Heart right ventricle (tissue), 16 donors: ENCODE results near the gene SLC2A10. TPM values are rescaled to one million over a fixed set of nuclear protein-coding genes. Genes with fewer than 3 reads are reported as not detected.

Experiments used
- ATAC-seq, 8 donors: fragments of 200-7000 bp; cut with Tn5 transposase; one replicate each; pipeline ENCODE4 v1.9.1; 2020; ENCODE audit warnings: mild to moderate bottlenecking in 8 of 8, moderate library complexity in 8 of 8, moderate number of reproducible peaks in 1 of 8
- DNase-seq, 2 donors: peaks; one replicate each; pipeline ENCODE4 v3.0.0-alpha.2; 2020
- H3K27ac ChIP-seq, 10 donors: fragments of 200-600 bp; sonication (generic) in 2 of 10; one replicate each; pipeline versions ENCODE4 v1.5.0 to v1.8.0; 2020 to 2022; ENCODE audit warnings: mild to moderate bottlenecking in 3 of 10
- H3K27me3 ChIP-seq, 7 donors: fragments of 200-600 bp; one replicate each; pipeline ENCODE4 v1.8.0; 2021 to 2022; ENCODE audit warnings: mild to moderate bottlenecking in 2 of 7
- H3K36me3 ChIP-seq, 9 donors: fragments of 200-600 bp; sonication (generic) in 1 of 9; one replicate each; pipeline versions ENCODE4 v1.5.0 to v1.8.0; 2020 to 2022; ENCODE audit warnings: mild to moderate bottlenecking in 2 of 9
- H3K4me1 ChIP-seq, 9 donors: fragments of 200-600 bp; sonication (generic) in 1 of 9; one replicate each; pipeline versions ENCODE4 v1.5.0 to v1.8.0; 2020 to 2022; ENCODE audit warnings: mild to moderate bottlenecking in 4 of 9
- H3K4me3 ChIP-seq, 10 donors: fragments of 200-600 bp; sonication (generic) in 2 of 10; one replicate each; pipeline versions ENCODE4 v1.5.0 to v1.8.0; 2020 to 2022; ENCODE audit warnings: mild to moderate bottlenecking in 7 of 10, moderate library complexity in 2 of 10
- H3K9me3 ChIP-seq, 11 donors: fragments of 200-600 bp in 10 of 11; sonication (generic) in 2 of 11; one replicate each; pipeline versions ENCODE4 v1.5.0 to v1.8.0; 2013 to 2022; ENCODE audit warnings: mild to moderate bottlenecking in 2 of 11, control low read depth in 1 of 11, moderate library complexity in 1 of 11
- WGBS, 2 donors: extraction: QIAGEN DNeasy Blood & Tissue Kit; methylation state at CpG; one replicate each; pipeline ENCODE4 v1.1.7; 2013; ENCODE audit warnings: inconsistent platforms in 1 of 2; 5-methylcytosine and 5-hydroxymethylcytosine counted together
- intact Hi-C, 10 donors: fragments of 100-400 bp; cut with DNase I; formaldehyde crosslinking; loops; one replicate each; pipeline versions ENCODE4 v1.11.1 to v1.14.2; 2022
- polyA plus RNA-seq, 2 donors: library from polyadenylated mRNA; stranded (reverse); fragments of 200-250 nt; gene quantifications; one replicate each; pipeline ENCODE4 v1.2.3, GENCODE V29; 2013
- total RNA-seq, 10 donors: library from RNA; stranded (reverse); fragmentation: NEBNext Ultra II Directional in 3 of 10; extraction: Animal tissue kit (Norgen Biotek cat#: 25700) in 3 of 10; gene quantifications; one replicate each; pipeline versions ENCODE4 v1.2.1 to v1.2.4, GENCODE V29; 2021 to 2023
- TF ChIP-seq, protein P1 (sequence below), 9 donors: fragments of 200-600 bp; sonication (generic) in 2 of 9; IDR thresholded peaks; one replicate each; pipeline versions ENCODE4 v1.5.0 to v1.8.0; 2021 to 2022; ENCODE audit warnings: antibody characterized with exemption in 9 of 9, mild to moderate bottlenecking in 5 of 9, moderate library complexity in 1 of 9
- donor health status: Arrhythmogenic right ventricular cardiomyopathy.
- donor health status: ischemic (EF 13 %, LVEDD 7.1; RV severe dilation, severe dysfunction).
- donor health status: healthy with polysubstance abuse.
- donor health status: DM: no; HTN: yes; CAD: no.
- donor health status: DM: no; HTN: no; CAD: no.
- donor health status: ischemic (EF 25% LVEDD 6.9; RV normal size, moderate dysfunction).
- donor health status: ischemic (EF 25% LVEDD 5.7; RV mildly dilated, moderate dysfunction).
- donor health status: healthy.
- donor health status: DM: yes; HTN: yes; CAD: no.
- donor health status: Ischemic cardiomyopathy.
- donor health status: ischemic (EF 35%, LVEDD 5.7; RV mildly dilated, moderate dysfunction).
- donor health status: nonischemic (EF 11% LVEDD 7.7; RV severe dilation, severe dysfunction).
- donor health status: DM: yes; HTN: yes; CAD: no.
- donor health status: PGD.
- donor health status: ischemic (EF 29% LVEDD 5.4; RV normal size, mild dysfunction).
- donor health status: nonischemic (EF 23%, LVEDD 6.1; RV moderate dilation, normal function).

The SLC2A10 gene
- total and polyA plus RNA-seq, 12 donors = 1.1 to 5.2 (median 2.5) TPM

DNA sequence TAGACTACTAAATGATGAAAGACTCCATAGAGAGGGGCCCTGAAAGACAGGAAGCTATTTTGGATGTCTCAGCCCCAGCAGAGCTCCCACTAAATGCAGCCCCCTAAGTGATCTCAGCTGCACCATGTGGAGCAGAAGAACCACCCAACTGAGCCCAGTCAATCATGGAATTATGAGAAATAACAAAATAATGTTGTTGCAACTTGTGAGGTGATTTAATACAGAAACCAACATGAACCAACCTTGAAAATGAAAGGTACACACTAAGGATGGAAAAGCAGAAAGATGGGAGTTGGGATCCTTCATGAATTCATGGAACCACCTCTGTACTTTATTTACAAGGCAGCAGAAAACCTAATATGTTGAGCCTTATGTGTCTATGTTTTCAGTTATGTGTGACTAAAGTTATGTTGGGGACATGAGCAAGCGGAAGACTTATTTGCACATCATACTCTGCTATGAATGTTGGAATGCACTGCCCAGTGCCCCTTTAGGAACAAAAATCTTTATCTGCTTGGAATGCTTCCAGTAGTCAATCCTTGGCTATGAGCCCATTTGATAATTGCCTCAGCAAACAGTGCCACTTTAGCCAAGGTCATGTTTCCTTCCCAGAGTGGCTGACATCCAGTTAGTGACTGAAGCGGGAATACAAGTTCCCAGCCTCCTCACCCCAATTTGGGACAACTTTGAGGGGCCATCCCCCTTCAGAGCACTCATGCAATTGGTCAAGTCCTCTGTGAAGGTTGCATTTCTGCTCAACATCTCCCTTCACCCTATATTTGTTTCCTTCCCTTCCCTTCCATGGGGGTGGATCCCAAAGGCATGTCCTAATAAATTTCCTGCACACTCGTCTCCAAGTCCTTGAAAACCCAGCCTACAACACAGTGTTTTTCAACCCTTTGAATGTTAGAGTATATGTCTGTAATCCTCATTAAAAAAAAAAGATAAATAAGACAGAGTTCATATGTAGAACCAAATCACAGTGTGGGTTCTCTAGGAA, 38.6 kb upstream of the SLC2A10 start:
- Histone ChIP-seq H3K36me3 (no peaks in the 10 kb centered on the region), H3K4me3 (no peak overlapping the region), H3K27me3 (no peaks in the 10 kb centered on the region), H3K27ac (no peak overlapping the region), H3K4me1 (no peaks in the 10 kb centered on the region), H3K9me3 (peaks cover 0 to 41% (median 8%) of the 10 kb centered on the region in 11 donors)
- no peak for ATAC-seq
- WGBS, 2 donors = 42 to 51% methylated on average over 3 of the region's 3 CpGs
- TF ChIP-seq, protein P1, sequence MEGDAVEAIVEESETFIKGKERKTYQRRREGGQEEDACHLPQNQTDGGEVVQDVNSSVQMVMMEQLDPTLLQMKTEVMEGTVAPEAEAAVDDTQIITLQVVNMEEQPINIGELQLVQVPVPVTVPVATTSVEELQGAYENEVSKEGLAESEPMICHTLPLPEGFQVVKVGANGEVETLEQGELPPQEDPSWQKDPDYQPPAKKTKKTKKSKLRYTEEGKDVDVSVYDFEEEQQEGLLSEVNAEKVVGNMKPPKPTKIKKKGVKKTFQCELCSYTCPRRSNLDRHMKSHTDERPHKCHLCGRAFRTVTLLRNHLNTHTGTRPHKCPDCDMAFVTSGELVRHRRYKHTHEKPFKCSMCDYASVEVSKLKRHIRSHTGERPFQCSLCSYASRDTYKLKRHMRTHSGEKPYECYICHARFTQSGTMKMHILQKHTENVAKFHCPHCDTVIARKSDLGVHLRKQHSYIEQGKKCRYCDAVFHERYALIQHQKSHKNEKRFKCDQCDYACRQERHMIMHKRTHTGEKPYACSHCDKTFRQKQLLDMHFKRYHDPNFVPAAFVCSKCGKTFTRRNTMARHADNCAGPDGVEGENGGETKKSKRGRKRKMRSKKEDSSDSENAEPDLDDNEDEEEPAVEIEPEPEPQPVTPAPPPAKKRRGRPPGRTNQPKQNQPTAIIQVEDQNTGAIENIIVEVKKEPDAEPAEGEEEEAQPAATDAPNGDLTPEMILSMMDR (IDR thresholded peaks at IDR 0.05) = no peak
- intact Hi-C loops = loop anchor here in 1 of 10 donors (10.0 kb wide), 1 partner anchor 106 kb away; no protein-coding TSS in a partner anchor
- DNase-seq = no peak

DNA sequence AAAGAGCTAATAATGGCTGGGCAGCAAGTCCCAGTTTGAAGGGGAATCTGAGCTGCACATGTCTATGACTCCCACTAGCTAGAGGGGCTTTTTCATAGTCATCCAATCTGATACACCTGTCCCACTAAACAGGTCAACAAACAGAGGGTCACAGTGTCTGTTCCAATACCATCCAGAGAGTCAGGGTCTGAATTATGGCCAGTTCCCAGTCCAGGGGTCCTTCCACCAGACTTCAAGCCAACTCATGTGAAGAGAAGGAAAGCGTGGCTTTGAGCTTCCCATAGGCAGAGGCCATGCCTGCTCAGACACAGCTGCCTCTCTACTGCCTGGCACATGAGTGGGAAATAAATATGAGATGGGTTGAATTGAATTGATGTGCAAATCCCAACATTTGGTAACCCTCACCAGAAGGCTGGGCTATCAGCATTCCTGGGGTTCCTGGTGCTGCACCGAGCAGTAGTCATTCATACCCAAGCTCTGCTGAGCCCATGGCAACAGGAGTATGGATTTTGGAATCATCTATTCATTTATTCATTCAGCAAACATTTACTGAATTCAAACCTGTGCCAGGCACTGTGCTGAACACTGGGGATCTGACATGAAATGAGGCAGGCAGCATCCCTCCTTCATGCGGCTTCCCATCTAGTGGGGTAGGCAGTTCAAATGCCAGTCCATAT, 37.4 kb upstream of the SLC2A10 start:
- TF ChIP-seq, protein P1 (IDR thresholded peaks at IDR 0.05) = no peak
- Histone ChIP-seq H3K27ac (no peak overlapping the region), H3K4me1 (no peaks in the 10 kb centered on the region), H3K9me3 (peaks cover 0 to 41% (median 8%) of the 10 kb centered on the region in 11 donors), H3K27me3 (no peaks in the 10 kb centered on the region), H3K36me3 (no peaks in the 10 kb centered on the region), H3K4me3 (no peak overlapping the region)
- WGBS, 2 donors = 97% methylated on average over 3 of the region's 3 CpGs
- DNase-seq (no peak), ATAC-seq (no peak)
- intact Hi-C loops = loop anchor here in 1 of 10 donors (10.0 kb wide), 1 partner anchor 107 kb away; no protein-coding TSS in a partner anchor

DNA sequence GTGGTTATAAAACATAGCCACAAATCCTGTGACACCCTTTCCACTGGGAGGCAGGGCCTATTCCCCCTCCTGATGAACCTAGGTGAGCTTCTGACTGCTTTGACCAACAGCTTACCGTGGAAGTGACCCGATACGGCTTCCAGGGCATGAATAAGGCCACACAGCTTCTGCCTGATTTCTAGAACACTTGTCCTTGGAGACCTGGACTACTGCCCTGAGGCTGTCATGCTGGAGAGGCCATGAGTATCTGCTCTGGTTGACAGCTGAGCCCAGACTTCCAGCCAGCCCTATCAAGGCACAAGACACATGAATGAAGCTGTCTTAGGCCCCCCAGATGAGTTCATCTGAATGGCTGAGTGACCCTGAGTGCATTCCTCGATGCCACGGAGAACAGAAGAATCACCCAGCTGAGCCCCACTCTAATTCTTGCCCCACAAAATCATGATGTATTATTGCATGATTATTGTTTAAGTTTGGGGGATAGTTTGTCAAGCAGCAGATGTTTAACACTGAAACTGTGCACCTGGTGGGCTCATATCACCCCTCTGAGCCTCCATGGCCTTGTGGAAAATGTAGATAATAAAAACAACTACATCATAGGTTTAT, 36.8 kb upstream of the SLC2A10 start:
- Histone ChIP-seq H3K27ac (no peak overlapping the region), H3K27me3 (no peaks in the 10 kb centered on the region), H3K9me3 (peaks cover 0 to 41% (median 8%) of the 10 kb centered on the region in 11 donors), H3K36me3 (no peaks in the 10 kb centered on the region), H3K4me3 (no peak overlapping the region), H3K4me1 (no peaks in the 10 kb centered on the region)
- DNase-seq (no peak), ATAC-seq (no peak)
- intact Hi-C loops = loop anchor here in 1 of 10 donors (10.0 kb wide), 1 partner anchor 108 kb away; no protein-coding TSS in a partner anchor
- TF ChIP-seq, protein P1 (IDR thresholded peaks at IDR 0.05) = no peak
- 92 to 94% methylated on average over 5 of the region's 5 CpGs for WGBS, 2 donors
